ENCODE results near the gene LRRC7.
"Not testable (repeated sequence)": the region's sequence is repeated elsewhere in the genome, so short reads cannot be mapped to it uniquely, and the experiment has no call there.

LRRC7 gene

GRCh38 chr1:69852151-69852550 is 284.4 kb downstream of the LRRC7 start:
- no peaks in the 10 kb centered on the region for H3K27me3 ChIP-seq (ENCODE audit: insufficient read depth, insufficient read length)

GRCh38 chr1:69852706-69853105 is 285.0 kb downstream of the LRRC7 start:
- Histone ChIP-seq H3K9ac (ENCODE audit: insufficient read length, low read depth) (no peak overlapping the region), H3K27me3 (ENCODE audit: insufficient read depth, insufficient read length) (no peaks in the 10 kb centered on the region), H3K9me3 (ENCODE audit: insufficient read depth, low read length) (no peaks in the 10 kb centered on the region), H3K36me3 (ENCODE audit: insufficient read depth, insufficient read length, low read length) (no peaks in the 10 kb centered on the region), H3K4me1 (ENCODE audit: insufficient read depth, insufficient read length) (no peaks in the 10 kb centered on the region), H3K4me3 (ENCODE audit: insufficient read length, low read depth) (no peak overlapping the region)
- no peak for DNase-seq (ENCODE audit: low read depth, low spot score)
- no peak for TF ChIP-seq SUZ12 (IDR thresholded peaks at IDR 0.05; ENCODE audit: extremely low read depth, insufficient read depth, insufficient read length)
- TF ChIP-seq YY1 (IDR thresholded peaks at IDR 0.05; ENCODE audit: insufficient read depth, insufficient read length), result no peak
- no peak for TF ChIP-seq ZNF274 (IDR thresholded peaks at IDR 0.05; ENCODE audit: low read depth, low read length)

More at GRCh38 chr1:69852151-69852550, 284.4 kb downstream of the LRRC7 start:
- H3K4me1 ChIP-seq (ENCODE audit: insufficient read depth, insufficient read length), result no peaks in the 10 kb centered on the region
- no peaks in the 10 kb centered on the region for H3K9me3 ChIP-seq (ENCODE audit: insufficient read depth, low read length)
- H3K36me3 ChIP-seq (ENCODE audit: insufficient read depth, insufficient read length, low read length), result no peaks in the 10 kb centered on the region
- no peak overlapping the region for H3K9ac ChIP-seq (ENCODE audit: insufficient read length, low read depth)
- TF ChIP-seq YY1 (IDR thresholded peaks at IDR 0.05; ENCODE audit: insufficient read depth, insufficient read length) (no peak), SUZ12 (IDR thresholded peaks at IDR 0.05; ENCODE audit: extremely low read depth, insufficient read depth, insufficient read length) (no peak), ZNF274 (IDR thresholded peaks at IDR 0.05; ENCODE audit: low read depth, low read length) (no peak)
- DNase-seq (ENCODE audit: low read depth, low spot score), result no peak
- H3K4me3 ChIP-seq (ENCODE audit: insufficient read length, low read depth), result no peak overlapping the region

DNA sequence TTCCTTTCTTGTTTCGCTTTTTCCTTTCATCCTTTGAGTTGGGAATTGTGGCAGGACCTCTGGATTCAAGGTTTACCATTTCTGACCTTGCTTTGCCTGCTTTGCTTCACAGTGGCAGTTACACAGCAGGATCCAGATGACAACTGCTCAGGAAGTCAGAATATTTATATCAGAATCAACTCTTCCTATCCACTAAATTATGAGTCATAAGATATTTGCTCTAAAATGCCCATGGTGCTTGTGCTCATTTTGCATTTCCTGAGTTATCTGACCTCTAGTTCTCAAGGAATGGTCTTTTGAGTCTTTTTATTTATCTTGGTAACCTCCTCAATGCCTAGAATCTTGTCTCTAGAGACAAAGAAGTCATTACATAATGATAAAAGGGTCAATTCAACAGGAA is 290.8 kb downstream of the LRRC7 start:
- H3K36me3 ChIP-seq (ENCODE audit: insufficient read depth, insufficient read length, low read length), result no peaks in the 10 kb centered on the region
- H3K4me1 ChIP-seq (ENCODE audit: insufficient read depth, insufficient read length), result no peaks in the 10 kb centered on the region
- TF ChIP-seq YY1 (IDR thresholded peaks at IDR 0.05; ENCODE audit: insufficient read depth, insufficient read length) (no peak), SUZ12 (IDR thresholded peaks at IDR 0.05; ENCODE audit: extremely low read depth, insufficient read depth, insufficient read length) (no peak), ZNF274 (IDR thresholded peaks at IDR 0.05; ENCODE audit: low read depth, low read length) (no peak)
- H3K9ac ChIP-seq (ENCODE audit: insufficient read length, low read depth), result no peak overlapping the region
- no peak for DNase-seq (ENCODE audit: low read depth, low spot score)
- no peak overlapping the region for H3K4me3 ChIP-seq (ENCODE audit: insufficient read length, low read depth)
- no peaks in the 10 kb centered on the region for H3K9me3 ChIP-seq (ENCODE audit: insufficient read depth, low read length)
- H3K27me3 ChIP-seq (ENCODE audit: insufficient read depth, insufficient read length), result no peaks in the 10 kb centered on the region

- no peaks in the 10 kb centered on the region for H3K36me3 ChIP-seq (ENCODE audit: insufficient read depth, insufficient read length, low read length)
- no peaks in the 10 kb centered on the region for H3K27me3 ChIP-seq (ENCODE audit: insufficient read depth, insufficient read length)
- no peak for DNase-seq (ENCODE audit: low read depth, low spot score)
- H3K9ac ChIP-seq (ENCODE audit: insufficient read length, low read depth), result no peak overlapping the region
- H3K4me1 ChIP-seq (ENCODE audit: insufficient read depth, insufficient read length), result no peaks in the 10 kb centered on the region
- H3K4me3 ChIP-seq (ENCODE audit: insufficient read length, low read depth), result no peak overlapping the region
- H3K9me3 ChIP-seq (ENCODE audit: insufficient read depth, low read length), result no peaks in the 10 kb centered on the region
- no peak for TF ChIP-seq SUZ12 (IDR thresholded peaks at IDR 0.05; ENCODE audit: extremely low read depth, insufficient read depth, insufficient read length)
- TF ChIP-seq YY1 (IDR thresholded peaks at IDR 0.05; ENCODE audit: insufficient read depth, insufficient read length), result no peak
- no peak for TF ChIP-seq ZNF274 (IDR thresholded peaks at IDR 0.05; ENCODE audit: low read depth, low read length)
Measured at GRCh38 chr1:69861641-69862040, 293.9 kb downstream of the LRRC7 start.

GRCh38 chr1:69862906-69863305 is 295.2 kb downstream of the LRRC7 start:
- no peak overlapping the region for H3K4me3 ChIP-seq (ENCODE audit: insufficient read length, low read depth)
- H3K27me3 ChIP-seq (ENCODE audit: insufficient read depth, insufficient read length), result no peaks in the 10 kb centered on the region
- no peaks in the 10 kb centered on the region for H3K9me3 ChIP-seq (ENCODE audit: insufficient read depth, low read length)
- H3K4me1 ChIP-seq (ENCODE audit: insufficient read depth, insufficient read length), result no peaks in the 10 kb centered on the region
- no peak overlapping the region for H3K9ac ChIP-seq (ENCODE audit: insufficient read length, low read depth)
- no peak for TF ChIP-seq SUZ12 (IDR thresholded peaks at IDR 0.05; ENCODE audit: extremely low read depth, insufficient read depth, insufficient read length)
- no peak for TF ChIP-seq ZNF274 (IDR thresholded peaks at IDR 0.05; ENCODE audit: low read depth, low read length)
- DNase-seq (ENCODE audit: low read depth, low spot score), result no peak
- H3K36me3 ChIP-seq (ENCODE audit: insufficient read depth, insufficient read length, low read length), result no peaks in the 10 kb centered on the region

GRCh38 chr1:69863704-69864103 is 296.0 kb downstream of the LRRC7 start:
- Histone ChIP-seq H3K4me1 (ENCODE audit: insufficient read depth, insufficient read length) (no peaks in the 10 kb centered on the region), H3K27me3 (ENCODE audit: insufficient read depth, insufficient read length) (no peaks in the 10 kb centered on the region), H3K36me3 (ENCODE audit: insufficient read depth, insufficient read length, low read length) (no peaks in the 10 kb centered on the region), H3K9ac (ENCODE audit: insufficient read length, low read depth) (no peak overlapping the region), H3K4me3 (ENCODE audit: insufficient read length, low read depth) (no peak overlapping the region), H3K9me3 (ENCODE audit: insufficient read depth, low read length) (no peaks in the 10 kb centered on the region)
- DNase-seq (ENCODE audit: low read depth, low spot score), result no peak
- TF ChIP-seq YY1 (IDR thresholded peaks at IDR 0.05; ENCODE audit: insufficient read depth, insufficient read length) (no peak), ZNF274 (IDR thresholded peaks at IDR 0.05; ENCODE audit: low read depth, low read length) (no peak)

DNA sequence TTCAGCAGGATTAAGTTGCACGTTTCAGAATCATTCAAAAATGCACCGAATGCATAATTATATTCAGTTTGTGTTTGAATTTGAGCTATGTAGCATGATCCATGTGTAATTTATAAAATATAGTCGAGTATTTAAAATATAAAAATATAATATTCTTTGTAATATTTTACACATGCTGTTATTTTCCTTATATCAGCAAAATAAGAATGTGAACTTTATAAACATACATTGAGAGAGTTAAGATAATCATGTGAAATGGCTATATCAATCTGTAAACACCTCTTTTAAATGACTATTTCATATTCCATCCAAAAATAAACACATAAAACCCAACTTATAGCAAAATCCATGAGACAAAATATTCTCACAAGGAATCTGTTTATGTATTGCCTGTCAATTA is 303.7 kb downstream of the LRRC7 start:
- Histone ChIP-seq H3K9ac (ENCODE audit: insufficient read length, low read depth) (no peak overlapping the region), H3K9me3 (ENCODE audit: insufficient read depth, low read length) (no peaks in the 10 kb centered on the region), H3K27me3 (ENCODE audit: insufficient read depth, insufficient read length) (no peaks in the 10 kb centered on the region), H3K4me1 (ENCODE audit: insufficient read depth, insufficient read length) (no peaks in the 10 kb centered on the region), H3K36me3 (ENCODE audit: insufficient read depth, insufficient read length, low read length) (no peaks in the 10 kb centered on the region), H3K4me3 (ENCODE audit: insufficient read length, low read depth) (no peak overlapping the region)
- no peak for TF ChIP-seq ZNF274 (IDR thresholded peaks at IDR 0.05; ENCODE audit: low read depth, low read length)
- no peak for TF ChIP-seq YY1 (IDR thresholded peaks at IDR 0.05; ENCODE audit: insufficient read depth, insufficient read length)
- TF ChIP-seq SUZ12 (IDR thresholded peaks at IDR 0.05; ENCODE audit: extremely low read depth, insufficient read depth, insufficient read length), result no peak
- DNase-seq (ENCODE audit: low read depth, low spot score), result no peak

GRCh38 chr1:69878338-69878737 is 310.6 kb downstream of the LRRC7 start:
- DNase-seq (ENCODE audit: low read depth, low spot score), result no peak

DNA sequence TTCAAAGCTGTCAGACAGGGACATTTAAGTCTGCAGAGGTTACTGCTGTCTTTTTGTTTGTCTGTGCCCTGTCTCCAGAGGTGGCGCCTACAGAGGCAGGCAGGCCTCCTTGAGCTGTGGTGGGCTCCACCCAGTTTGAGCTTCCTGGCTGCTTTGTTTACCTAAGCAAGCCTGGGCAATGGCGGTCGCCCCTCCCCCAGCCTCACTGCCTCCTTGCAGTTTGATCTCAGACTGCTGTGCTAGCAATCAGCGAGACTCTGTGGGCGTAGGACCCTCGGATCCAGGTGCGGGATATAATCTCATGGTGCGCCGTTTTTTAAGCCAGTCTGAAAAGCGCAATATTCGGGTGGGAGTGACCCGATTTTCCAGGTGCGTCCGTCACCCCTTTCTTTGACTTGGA is 320.3 kb downstream of the LRRC7 start:
- not testable (repeated sequence) for H3K4me1 ChIP-seq (ENCODE audit: insufficient read depth, insufficient read length); DNase-seq (ENCODE audit: low read depth, low spot score); H3K27me3 ChIP-seq (ENCODE audit: insufficient read depth, insufficient read length); H3K36me3 ChIP-seq (ENCODE audit: insufficient read depth, insufficient read length, low read length); H3K9ac ChIP-seq (ENCODE audit: insufficient read length, low read depth); H3K4me3 ChIP-seq (ENCODE audit: insufficient read length, low read depth)
- H3K9me3 ChIP-seq (ENCODE audit: insufficient read depth, low read length), result peaks cover 26% of the 10 kb centered on the region

More at GRCh38 chr1:69878338-69878737, 310.6 kb downstream of the LRRC7 start:
- no peak overlapping the region for H3K4me3 ChIP-seq (ENCODE audit: insufficient read length, low read depth)
- no peak for TF ChIP-seq SUZ12 (IDR thresholded peaks at IDR 0.05; ENCODE audit: extremely low read depth, insufficient read depth, insufficient read length)
- no peak for TF ChIP-seq YY1 (IDR thresholded peaks at IDR 0.05; ENCODE audit: insufficient read depth, insufficient read length)
- no peak for TF ChIP-seq ZNF274 (IDR thresholded peaks at IDR 0.05; ENCODE audit: low read depth, low read length)
- no peaks in the 10 kb centered on the region for H3K36me3 ChIP-seq (ENCODE audit: insufficient read depth, insufficient read length, low read length)
- no peaks in the 10 kb centered on the region for H3K9me3 ChIP-seq (ENCODE audit: insufficient read depth, low read length)
- no peaks in the 10 kb centered on the region for H3K4me1 ChIP-seq (ENCODE audit: insufficient read depth, insufficient read length)
- no peaks in the 10 kb centered on the region for H3K27me3 ChIP-seq (ENCODE audit: insufficient read depth, insufficient read length)
- H3K9ac ChIP-seq (ENCODE audit: insufficient read length, low read depth), result no peak overlapping the region
